ENCODE measurements around the gene NTM.

The NTM gene

GRCh38 chr11:131537748-131538147 is 167.3 kb downstream of the NTM start:
- no peak overlapping the region for H3K27ac ChIP-seq
- no peak for TF ChIP-seq CTCF (conservative IDR thresholded peaks at IDR 0.05)
- no peak for TF ChIP-seq ZFX (IDR thresholded peaks at IDR 0.05)

GRCh38 chr11:131538322-131538721 is 167.9 kb downstream of the NTM start:
- H3K27ac ChIP-seq: no peak overlapping the region
- TF ChIP-seq CTCF (conservative IDR thresholded peaks at IDR 0.05) (no peak), ZFX (IDR thresholded peaks at IDR 0.05) (no peak)

GRCh38 chr11:131540676-131541075 is 170.3 kb downstream of the NTM start:
- TF ChIP-seq ZFX (IDR thresholded peaks at IDR 0.05) (no peak), CTCF (conservative IDR thresholded peaks at IDR 0.05) (no peak)
- no peak overlapping the region for H3K27ac ChIP-seq

GRCh38 chr11:131543389-131544025 is 173.1 kb downstream of the NTM start:
- TF ChIP-seq ZFX (IDR thresholded peaks at IDR 0.05) (no peak), CTCF (conservative IDR thresholded peaks at IDR 0.05) (no peak)
- no peak overlapping the region for H3K27ac ChIP-seq

GRCh38 chr11:131544591-131544990 is 174.2 kb downstream of the NTM start:
- no peak for TF ChIP-seq ZFX (IDR thresholded peaks at IDR 0.05)
- TF ChIP-seq CTCF (conservative IDR thresholded peaks at IDR 0.05): no peak
- H3K27ac ChIP-seq: no peak overlapping the region

- H3K27ac ChIP-seq: no peak overlapping the region
Observed at GRCh38 chr11:131546218-131546895, 175.9 kb downstream of the NTM start.

More at GRCh38 chr11:131546218-131546895, 175.9 kb downstream of the NTM start:
- no peak for TF ChIP-seq CTCF (conservative IDR thresholded peaks at IDR 0.05)
- TF ChIP-seq ZFX (IDR thresholded peaks at IDR 0.05): no peak

Data from C4-2B (cell line).